LNCAP (cell line): Measurements from ENCODE around the gene CRELD2.

Source experiments
- TF ChIP-seq, protein P1 (sequence below): fragments of 450-650 bp; IDR thresholded peaks from 2 replicates; pipeline ENCODE4 v1.5.1; 2017; ENCODE audit warnings: mild to moderate bottlenecking

The CRELD2 gene

DNA sequence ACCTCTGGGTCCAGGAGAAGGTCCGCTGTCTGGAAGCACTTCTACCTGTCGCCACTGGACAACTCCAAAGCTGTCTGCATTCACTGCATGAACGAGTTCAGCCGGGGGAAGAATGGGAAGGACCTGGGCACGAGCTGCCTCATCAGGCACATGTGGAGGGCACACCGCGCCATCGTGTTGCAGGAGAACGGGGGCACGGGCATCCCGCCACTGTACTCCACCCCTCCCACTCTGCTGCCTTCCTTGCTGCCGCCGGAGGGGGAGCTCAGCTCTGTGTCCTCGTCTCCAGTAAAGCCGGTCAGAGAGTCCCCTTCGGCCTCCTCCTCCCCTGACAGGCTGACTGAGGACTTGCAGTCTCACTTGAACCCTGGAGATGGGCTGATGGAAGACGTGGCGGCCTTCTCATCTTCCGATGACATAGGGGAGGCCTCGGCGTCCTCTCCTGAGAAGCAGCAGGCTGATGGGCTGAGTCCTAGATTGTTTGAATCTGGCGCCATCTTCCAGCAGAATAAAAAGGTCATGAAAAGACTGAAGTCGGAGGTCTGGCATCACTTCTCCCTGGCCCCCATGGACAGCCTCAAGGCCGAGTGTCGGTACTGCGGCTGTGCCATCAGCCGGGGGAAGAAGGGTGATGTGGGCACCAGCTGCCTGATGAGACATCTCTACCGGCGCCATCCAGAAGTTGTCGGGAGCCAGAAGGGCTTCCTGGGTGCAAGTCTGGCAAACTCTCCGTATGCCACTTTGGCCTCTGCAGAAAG, 33.8 kb upstream of the CRELD2 start:
- TF ChIP-seq, protein P1, sequence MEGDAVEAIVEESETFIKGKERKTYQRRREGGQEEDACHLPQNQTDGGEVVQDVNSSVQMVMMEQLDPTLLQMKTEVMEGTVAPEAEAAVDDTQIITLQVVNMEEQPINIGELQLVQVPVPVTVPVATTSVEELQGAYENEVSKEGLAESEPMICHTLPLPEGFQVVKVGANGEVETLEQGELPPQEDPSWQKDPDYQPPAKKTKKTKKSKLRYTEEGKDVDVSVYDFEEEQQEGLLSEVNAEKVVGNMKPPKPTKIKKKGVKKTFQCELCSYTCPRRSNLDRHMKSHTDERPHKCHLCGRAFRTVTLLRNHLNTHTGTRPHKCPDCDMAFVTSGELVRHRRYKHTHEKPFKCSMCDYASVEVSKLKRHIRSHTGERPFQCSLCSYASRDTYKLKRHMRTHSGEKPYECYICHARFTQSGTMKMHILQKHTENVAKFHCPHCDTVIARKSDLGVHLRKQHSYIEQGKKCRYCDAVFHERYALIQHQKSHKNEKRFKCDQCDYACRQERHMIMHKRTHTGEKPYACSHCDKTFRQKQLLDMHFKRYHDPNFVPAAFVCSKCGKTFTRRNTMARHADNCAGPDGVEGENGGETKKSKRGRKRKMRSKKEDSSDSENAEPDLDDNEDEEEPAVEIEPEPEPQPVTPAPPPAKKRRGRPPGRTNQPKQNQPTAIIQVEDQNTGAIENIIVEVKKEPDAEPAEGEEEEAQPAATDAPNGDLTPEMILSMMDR: no peak

DNA sequence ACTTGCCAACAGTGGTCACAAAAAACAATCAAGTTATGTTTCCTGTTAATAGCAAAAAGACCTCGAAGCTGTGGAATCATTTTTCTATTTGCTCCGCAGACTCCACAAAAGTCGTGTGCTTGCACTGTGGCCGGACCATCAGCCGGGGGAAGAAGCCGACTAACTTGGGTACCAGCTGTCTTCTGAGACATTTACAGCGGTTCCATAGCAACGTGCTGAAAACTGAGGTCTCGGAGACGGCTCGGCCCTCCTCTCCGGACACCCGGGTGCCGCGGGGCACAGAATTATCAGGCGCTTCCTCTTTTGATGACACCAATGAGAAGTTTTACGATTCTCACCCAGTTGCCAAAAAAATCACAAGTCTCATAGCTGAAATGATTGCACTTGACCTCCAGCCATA, 33.2 kb upstream of the CRELD2 start:
- TF ChIP-seq, protein P1: no peak

DNA sequence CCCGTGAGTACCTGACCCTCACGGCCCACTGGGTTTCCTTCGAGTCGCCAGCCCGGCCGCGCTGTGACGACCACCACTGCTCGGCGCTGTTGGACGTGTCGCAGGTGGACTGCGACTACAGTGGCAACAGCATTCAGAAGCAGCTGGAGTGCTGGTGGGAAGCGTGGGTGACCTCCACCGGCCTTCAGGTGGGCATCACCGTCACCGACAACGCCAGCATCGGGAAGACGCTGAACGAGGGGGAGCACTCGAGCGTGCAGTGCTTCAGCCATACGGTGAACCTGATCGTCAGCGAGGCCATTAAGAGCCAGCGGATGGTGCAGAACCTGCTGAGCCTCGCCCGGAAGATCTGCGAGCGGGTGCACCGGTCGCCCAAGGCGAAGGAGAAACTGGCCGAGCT, 32.6 kb upstream of the CRELD2 start:
- TF ChIP-seq, protein P1: no peak

DNA sequence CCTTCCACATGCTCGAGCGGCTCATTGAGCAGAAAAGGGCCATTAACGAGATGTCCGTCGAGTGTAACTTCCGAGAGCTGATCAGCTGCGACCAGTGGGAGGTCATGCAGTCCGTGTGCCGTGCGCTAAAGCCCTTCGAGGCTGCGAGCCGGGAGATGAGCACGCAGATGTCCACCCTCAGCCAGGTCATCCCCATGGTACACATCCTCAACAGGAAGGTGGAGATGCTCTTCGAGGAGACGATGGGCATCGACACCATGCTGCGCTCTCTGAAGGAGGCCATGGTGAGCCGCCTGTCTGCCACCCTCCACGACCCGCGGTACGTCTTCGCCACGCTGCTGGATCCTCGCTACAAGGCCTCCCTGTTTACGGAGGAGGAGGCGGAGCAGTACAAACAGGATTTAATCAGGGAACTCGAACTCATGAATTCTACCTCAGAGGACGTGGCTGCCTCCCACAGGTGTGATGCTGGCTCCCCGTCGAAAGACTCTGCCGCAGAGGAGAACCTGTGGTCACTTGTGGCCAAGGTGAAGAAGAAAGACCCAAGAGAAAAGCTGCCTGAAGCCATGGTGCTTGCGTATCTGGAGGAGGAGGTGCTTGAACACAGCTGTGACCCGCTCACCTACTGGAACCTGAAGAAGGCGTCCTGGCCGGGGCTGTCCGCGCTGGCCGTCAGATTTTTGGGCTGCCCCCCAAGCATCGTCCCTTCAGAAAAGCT, 31.9 kb upstream of the CRELD2 start:
- TF ChIP-seq, protein P1: no peak

DNA sequence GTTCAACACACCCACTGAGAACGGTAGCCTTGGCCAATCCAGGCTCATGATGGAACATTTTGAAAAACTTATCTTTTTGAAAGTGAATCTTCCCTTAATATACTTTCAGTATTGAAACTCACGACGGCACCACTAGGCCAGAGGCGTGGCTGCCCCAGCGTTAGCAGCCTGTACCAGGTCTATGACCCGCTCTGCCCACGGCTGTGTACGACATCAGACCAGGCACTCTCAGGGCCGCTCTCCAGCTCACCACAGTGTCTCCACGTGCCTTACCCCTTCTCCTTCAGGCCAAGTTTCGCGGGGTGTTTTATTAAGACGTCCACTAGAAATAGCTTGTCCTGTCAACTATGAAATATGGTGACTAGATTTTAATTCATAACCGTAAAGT, 31.4 kb upstream of the CRELD2 start:
- TF ChIP-seq, protein P1: no peak

DNA sequence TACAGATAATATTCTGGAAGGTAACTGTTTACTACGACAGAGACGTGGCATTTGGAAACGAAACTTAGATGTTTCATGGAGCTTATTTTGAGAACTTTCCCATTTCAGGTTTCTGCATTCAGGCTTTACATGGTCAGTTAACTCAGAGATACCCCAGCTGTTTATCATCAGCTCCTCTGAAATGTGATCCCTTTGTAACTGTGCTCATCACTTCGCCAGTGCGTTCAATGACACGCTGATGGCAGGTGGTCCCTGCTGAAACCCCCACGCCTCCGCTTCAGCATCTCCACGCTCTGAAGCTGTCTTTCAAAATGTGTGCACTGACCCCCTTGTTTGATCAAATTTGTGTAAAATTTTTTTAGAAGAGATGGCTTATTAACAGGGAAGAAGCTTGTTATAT, 30.7 kb upstream of the CRELD2 start:
- TF ChIP-seq, protein P1: no peak

DNA sequence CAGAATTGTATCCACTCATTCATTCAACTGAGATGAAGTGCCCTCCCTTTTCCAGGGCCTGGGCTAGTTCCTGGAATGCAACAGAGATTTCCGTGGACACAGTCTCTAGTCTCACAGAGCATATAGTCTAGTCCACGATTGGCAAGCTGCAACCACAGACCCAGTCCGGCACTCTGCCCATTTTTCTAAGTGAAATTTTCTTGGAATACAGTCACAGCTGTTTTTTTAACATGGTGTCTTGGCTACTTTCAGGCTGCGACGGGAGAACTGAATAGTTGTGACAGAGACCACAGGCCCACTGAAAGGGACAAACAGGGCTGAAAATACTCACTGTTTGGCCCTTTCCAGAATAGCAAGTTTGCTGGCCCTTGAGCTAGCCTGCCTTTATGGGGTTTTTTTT, 29.4 kb upstream of the CRELD2 start:
- TF ChIP-seq, protein P1: no peak
